Prostate gland (tissue), 2 donors: ENCODE data around the gene HRG. TPM values are rescaled to one million over a fixed set of nuclear protein-coding genes. Genes with fewer than 3 reads are reported as not detected.

Experiments
- DNase-seq: peaks from one replicate; pipeline ENCODE4 v3.0.0-alpha.2; 2019; ENCODE audit warnings: low spot score
- H3K27ac ChIP-seq, 2 donors: fragments of 200-600 bp; sonication (generic); 2 replicates each; pipeline ENCODE4 v1.5.1; 2017 to 2019
- H3K27me3 ChIP-seq: fragments of 200-600 bp; sonication (generic); replicated peaks from 2 replicates; pipeline ENCODE4 v1.5.1; 2019; ENCODE audit not compliant: insufficient read depth
- H3K36me3 ChIP-seq, 2 donors: fragments of 200-600 bp; sonication (generic); 1 replicate in 1 of 2; 2 replicates in 1 of 2; pipeline versions ENCODE4 v1.5.1 to v1.8.1; 2017 to 2019
- H3K4me1 ChIP-seq: fragments of 200-600 bp; sonication (generic); replicated peaks from 2 replicates; pipeline ENCODE4 v1.5.1; 2019
- H3K4me3 ChIP-seq, 2 donors: fragments of 200-600 bp; sonication (generic); 2 replicates each; pipeline ENCODE4 v1.5.1; 2017 to 2019
- H3K9me3 ChIP-seq: fragments of 200-600 bp; sonication (generic); 2 replicates; pipeline ENCODE4 v1.5.1; 2017
- POLR2A ChIP-seq: fragments of 450-650 bp; IDR thresholded peaks from one replicate; pipeline ENCODE4 v1.6.1; 2016; ENCODE audit warnings: antibody characterized with exemption, mild to moderate bottlenecking
- POLR2AphosphoS5 ChIP-seq: sonication (generic); formaldehyde crosslinking; IDR thresholded peaks from one replicate; pipeline ENCODE4 v1.6.1; 2017; ENCODE audit warnings: antibody characterized with exemption
- WGBS: methylation state at CpG from one replicate; pipeline ENCODE4 v1.1.5; 2018; 5-methylcytosine and 5-hydroxymethylcytosine counted together
- intact Hi-C: fragments of 100-400 bp; cut with DNase I; formaldehyde crosslinking; loops from one replicate; pipeline ENCODE4 v1.14.2; 2022
- total RNA-seq, 2 donors: library from RNA; depleted of rRNA; stranded (reverse); fragments of >200 nt; gene quantifications; one replicate each; pipeline ENCODE4 v1.1.0, GENCODE V29; 2016
- TF ChIP-seq, protein P1 (sequence below), 4 experiments: fragments of 200-600 bp in 2 of 4; fragments of 450-650 bp in 2 of 4; sonication (generic) in 2 of 4; IDR thresholded peaks; 1 replicate in 3 of 4; 2 replicates in 1 of 4; pipeline ENCODE4 v1.5.1; 2016 to 2019; ENCODE audit warnings: antibody characterized with exemption in 4 of 4, mild to moderate bottlenecking in 2 of 4, moderate library complexity in 2 of 4

Gene HRG
- total RNA-seq, 2 donors from 2014 or later, result not detected

DNA sequence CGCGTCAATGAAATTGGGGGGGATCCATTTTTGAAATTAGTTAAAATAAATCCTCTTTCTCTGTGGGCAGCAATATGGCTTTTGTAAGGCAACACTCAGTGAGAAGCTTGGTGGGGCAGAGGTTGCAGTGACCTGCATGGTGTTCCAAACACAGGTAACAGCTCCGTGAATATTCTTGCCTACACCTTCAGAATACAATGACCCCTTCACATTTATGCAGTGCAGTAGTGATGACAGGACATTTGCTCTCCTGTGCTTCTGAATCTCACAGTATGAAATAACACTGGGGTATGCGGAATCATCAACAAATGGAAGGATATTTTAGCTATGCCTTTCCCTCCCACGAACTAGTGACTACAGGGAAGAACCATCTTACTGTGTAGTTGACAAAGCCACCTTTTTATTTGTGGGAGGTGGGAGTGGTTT, 46.0 kb upstream of the HRG start:
- TF ChIP-seq POLR2AphosphoS5 (no peak), POLR2A (no peak)
- TF ChIP-seq, protein P1, sequence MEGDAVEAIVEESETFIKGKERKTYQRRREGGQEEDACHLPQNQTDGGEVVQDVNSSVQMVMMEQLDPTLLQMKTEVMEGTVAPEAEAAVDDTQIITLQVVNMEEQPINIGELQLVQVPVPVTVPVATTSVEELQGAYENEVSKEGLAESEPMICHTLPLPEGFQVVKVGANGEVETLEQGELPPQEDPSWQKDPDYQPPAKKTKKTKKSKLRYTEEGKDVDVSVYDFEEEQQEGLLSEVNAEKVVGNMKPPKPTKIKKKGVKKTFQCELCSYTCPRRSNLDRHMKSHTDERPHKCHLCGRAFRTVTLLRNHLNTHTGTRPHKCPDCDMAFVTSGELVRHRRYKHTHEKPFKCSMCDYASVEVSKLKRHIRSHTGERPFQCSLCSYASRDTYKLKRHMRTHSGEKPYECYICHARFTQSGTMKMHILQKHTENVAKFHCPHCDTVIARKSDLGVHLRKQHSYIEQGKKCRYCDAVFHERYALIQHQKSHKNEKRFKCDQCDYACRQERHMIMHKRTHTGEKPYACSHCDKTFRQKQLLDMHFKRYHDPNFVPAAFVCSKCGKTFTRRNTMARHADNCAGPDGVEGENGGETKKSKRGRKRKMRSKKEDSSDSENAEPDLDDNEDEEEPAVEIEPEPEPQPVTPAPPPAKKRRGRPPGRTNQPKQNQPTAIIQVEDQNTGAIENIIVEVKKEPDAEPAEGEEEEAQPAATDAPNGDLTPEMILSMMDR (IDR thresholded peaks at IDR 0.05), result no peak
- intact Hi-C loops, result loop anchor here (5.0 to 10.0 kb wide), 3 partner anchors 203 to 637 kb away; no protein-coding TSS in a partner anchor
- H3K27ac ChIP-seq, result no peak overlapping the region
- 84% methylated on average over 5 of the region's 5 CpGs for WGBS
- H3K9me3 ChIP-seq, result no peaks in the 10 kb centered on the region
- H3K4me3 ChIP-seq, result no peak overlapping the region
- no peak for DNase-seq
- no peaks in the 10 kb centered on the region for H3K36me3 ChIP-seq
- H3K4me1 ChIP-seq, result no peaks in the 10 kb centered on the region
- H3K27me3 ChIP-seq, result no peaks in the 10 kb centered on the region

DNA sequence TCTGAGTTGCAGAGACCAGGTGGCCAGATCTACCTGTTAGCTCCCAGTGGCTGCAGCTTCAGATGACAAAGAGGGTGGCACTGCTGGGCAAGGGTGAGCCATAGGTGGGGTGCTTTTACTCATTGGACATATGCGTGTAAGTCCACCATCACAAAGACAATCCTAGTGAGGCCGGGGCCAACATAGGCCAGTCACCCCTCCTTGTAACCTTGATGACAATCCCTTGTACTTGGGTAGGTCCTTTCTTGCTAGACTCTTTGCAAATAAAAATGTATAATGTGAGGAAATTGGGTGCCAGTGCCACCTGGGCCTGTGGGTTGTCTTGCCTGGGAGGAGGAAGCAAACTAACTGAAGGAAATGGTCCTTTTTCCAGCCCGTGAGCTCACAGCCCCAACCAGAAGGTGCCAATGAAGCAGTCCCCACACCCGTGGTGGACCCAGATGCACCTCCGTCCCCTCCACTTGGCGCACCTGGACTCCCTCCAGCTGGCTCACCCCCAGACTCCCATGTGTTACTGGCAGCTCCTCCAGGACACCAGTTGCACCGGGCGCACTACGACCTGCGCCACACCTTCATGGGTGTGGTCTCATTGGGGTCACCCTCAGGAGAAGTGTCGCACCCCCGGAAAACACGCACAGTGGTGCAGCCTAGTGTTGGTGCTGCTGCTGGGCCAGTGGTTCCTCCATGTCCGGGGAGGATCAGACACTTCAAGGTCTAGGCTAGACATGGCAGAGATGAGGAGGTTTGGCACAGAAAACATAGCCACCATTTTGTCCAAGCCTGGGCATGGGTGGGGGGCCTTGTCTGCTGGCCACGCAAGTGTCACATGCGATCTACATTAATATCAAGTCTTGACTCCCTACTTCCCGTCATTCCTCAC, 45.4 kb upstream of the HRG start:
- TF ChIP-seq POLR2AphosphoS5, result no peak
- TF ChIP-seq, protein P1 (IDR thresholded peaks at IDR 0.05), result no peak
- TF ChIP-seq POLR2A, result no peak
- H3K27ac ChIP-seq, result no peak overlapping the region
- H3K4me3 ChIP-seq, result no peak overlapping the region
- no peaks in the 10 kb centered on the region for H3K36me3 ChIP-seq
- WGBS, result 89% methylated on average over 17 of the region's 17 CpGs
- no peaks in the 10 kb centered on the region for H3K9me3 ChIP-seq
- H3K4me1 ChIP-seq, result no peaks in the 10 kb centered on the region
- DNase-seq, result no peak
- H3K27me3 ChIP-seq, result no peaks in the 10 kb centered on the region
- intact Hi-C loops, result no loop called here

DNA sequence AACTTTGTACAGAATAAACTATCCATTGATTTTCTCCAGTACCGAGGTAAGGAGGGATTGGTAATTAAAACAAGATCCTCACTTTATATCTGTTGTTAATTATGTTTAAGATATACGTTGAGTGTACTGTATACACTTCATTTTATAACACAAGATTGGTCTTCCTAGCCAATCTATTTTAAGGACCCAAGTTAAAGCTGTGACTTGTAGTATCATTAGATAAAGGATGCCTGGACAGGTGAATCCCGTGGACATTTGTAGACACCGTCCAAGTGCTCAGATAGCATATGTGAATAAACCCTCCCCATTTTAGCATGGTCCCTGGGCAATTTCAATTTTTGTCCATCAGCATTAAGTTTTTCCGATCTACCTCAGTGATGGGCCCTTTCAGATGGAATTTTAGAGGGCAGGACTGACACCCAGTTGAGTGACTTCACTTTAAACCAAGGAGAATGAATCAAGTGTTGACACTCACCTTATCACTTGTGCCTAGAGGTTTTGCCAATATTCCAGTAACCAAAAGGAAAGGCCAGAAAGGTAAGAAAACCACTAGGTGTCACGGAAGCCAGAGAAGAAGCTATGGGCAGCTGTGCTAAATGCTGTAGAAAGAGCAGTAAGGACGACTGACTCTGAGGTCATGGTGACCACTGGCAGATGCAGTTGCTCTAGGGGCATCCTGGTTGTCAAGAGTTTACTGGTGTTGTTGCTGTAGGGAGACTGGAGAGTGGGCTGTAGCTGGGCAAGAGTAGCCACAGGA, 43.7 kb upstream of the HRG start:
- H3K4me3 ChIP-seq, result no peak overlapping the region
- H3K4me1 ChIP-seq, result no peaks in the 10 kb centered on the region
- intact Hi-C loops, result no loop called here
- no peak for DNase-seq
- 78% methylated on average over 7 of the region's 7 CpGs for WGBS
- no peaks in the 10 kb centered on the region for H3K9me3 ChIP-seq
- H3K36me3 ChIP-seq, result no peaks in the 10 kb centered on the region
- TF ChIP-seq, protein P1 (IDR thresholded peaks at IDR 0.05), result no peak
- TF ChIP-seq POLR2AphosphoS5, result no peak
- TF ChIP-seq POLR2A, result no peak
- no peaks in the 10 kb centered on the region for H3K27me3 ChIP-seq
- no peak overlapping the region for H3K27ac ChIP-seq

DNA sequence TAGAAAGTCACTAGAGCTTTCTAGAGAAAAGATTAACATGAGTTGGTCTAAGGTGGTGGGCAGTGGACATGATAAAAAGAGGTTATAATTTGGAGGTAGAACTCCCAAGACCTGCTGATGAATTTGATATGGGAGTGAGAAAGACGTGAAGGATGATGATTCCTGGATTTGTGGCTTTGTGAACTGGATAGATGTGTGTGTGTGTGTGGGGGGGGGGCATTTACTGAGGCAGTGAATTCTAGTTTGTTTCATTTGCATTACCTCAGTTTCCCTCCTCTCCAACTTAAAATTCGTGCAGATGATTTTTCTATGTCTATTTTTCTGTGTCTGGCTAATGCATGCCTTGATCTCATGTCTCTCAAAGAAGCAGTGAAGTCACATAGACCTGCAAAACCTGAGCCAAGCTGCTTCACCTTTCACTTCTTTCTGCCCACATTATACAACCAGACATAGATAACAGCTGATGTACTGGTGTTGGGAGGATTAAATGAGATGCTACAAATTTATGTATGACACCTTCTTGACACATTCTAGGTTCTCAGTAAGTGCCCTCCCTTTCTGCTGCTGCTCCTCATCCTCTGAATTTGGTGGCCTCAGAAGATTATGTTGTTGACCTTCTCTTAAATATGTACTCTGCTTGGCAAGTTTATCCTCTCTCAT, 43.0 kb upstream of the HRG start:
- WGBS, result 42% methylated on average over 2 of the region's 2 CpGs
- TF ChIP-seq POLR2AphosphoS5 (no peak), POLR2A (no peak)
- TF ChIP-seq, protein P1 (IDR thresholded peaks at IDR 0.05), result no peak
- no peak for DNase-seq

More for the DNA sequence above, 43.0 kb upstream of the HRG start:
- Histone ChIP-seq H3K4me3 (no peak overlapping the region), H3K9me3 (no peaks in the 10 kb centered on the region), H3K27ac (no peak overlapping the region), H3K4me1 (no peaks in the 10 kb centered on the region), H3K36me3 (no peaks in the 10 kb centered on the region), H3K27me3 (no peaks in the 10 kb centered on the region)
- intact Hi-C loops, result no loop called here
